ENCODE measurements around the gene ANKRD23. TPM values are rescaled to one million over a fixed set of nuclear protein-coding genes. Genes with fewer than 3 reads are reported as not detected.

Gene ANKRD23
- total and polyA plus RNA-seq, 2 of the 13 experiments (the other 11 are each of a cell fraction or from before 2014, with no cell fraction given) = 1.5 to 1.6 TPM

DNA sequence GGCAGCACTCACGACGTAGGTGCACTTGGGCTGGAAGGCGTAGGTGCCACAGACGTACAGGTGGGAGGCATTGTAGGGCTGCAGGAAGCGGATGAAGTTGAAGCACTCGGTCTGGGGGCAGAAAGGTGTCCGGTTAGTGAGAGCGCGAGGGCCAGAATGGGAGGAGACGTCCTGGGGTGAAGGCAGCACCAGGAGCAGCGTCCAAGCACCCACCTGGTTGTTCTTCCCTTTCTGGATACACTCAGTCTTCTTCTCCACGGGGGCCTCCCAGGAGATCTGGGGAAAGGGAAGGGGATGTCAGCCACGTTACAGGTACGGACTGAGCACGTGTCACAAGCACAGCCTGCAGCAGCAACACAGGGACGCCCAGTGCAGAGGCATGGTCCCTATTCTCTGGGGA is 21.8 kb upstream of the ANKRD23 start:
- Histone ChIP-seq H4K20me1 (ENCODE audit: insufficient read depth, low read length) (no peaks in the 10 kb centered on the region), H3K9ac (ENCODE audit: insufficient read depth, low read depth, low read length) (no peak overlapping the region), H3K4me2 (ENCODE audit: low read depth, low read length) (no peak overlapping the region), H2AFZ (ENCODE audit: low read length) (no peak overlapping the region), H3K27ac (ENCODE audit: extremely low read length, insufficient read depth, low read length) (no peak overlapping the region), H3K79me2 (ENCODE audit: insufficient read depth, low read length) (peaks cover 23% of the 10 kb centered on the region), H3K4me3 (replicated peaks in 1 of 3; ENCODE audit: insufficient read depth in 1 of 3, low read depth in 2 of 3, low read length in 3 of 3) (no peak overlapping the region), H3K27me3 (ENCODE audit: control insufficient read depth in 1 of 2, insufficient read depth in 2 of 2, low read length in 2 of 2) (peaks cover 0 to 4% of the 10 kb centered on the region in 2 experiments; a peak in 2 of 5 replicates), H3K36me3 (replicated peaks in 1 of 2; ENCODE audit: control insufficient read depth in 1 of 2, insufficient read depth in 2 of 2, low read length in 2 of 2) (peaks cover 40 to 59% of the 10 kb centered on the region in 2 experiments), H3K4me1 (ENCODE audit: insufficient read depth, low read length) (peaks cover 45% of the 10 kb centered on the region), H3K9me3 (ENCODE audit: low read length) (no peaks in the 10 kb centered on the region)
- 96% methylated on average over 16 of the region's 16 CpGs for WGBS (ENCODE audit: low lambda C conversion rate)
- intact Hi-C loops (cut with micrococcal nuclease; ENCODE audit: unreplicated experiment) = no loop called here
- DNase-seq (ENCODE audit: low spot score) (no peak), ATAC-seq (no peak), FAIRE-seq (no peak)
- in situ Hi-C loops (cut with HindIII; ENCODE audit: extremely low pct_ligation_motif_present, low pct_unique_long_range_greater_than_20kb) = no loop called here
- TF ChIP-seq ATF6 (CRISPR knock-in tag; conservative IDR thresholded peaks at IDR 0.05) = no peak
- peak; percentile 51; the same call in 1 of the 2 replicates for TF ChIP-seq AKAP8 (CRISPR knock-in tag; IDR thresholded peaks at IDR 0.05)
- 0 out of 2 replicates have a peak, but pooled peaks have one; percentile 9 for TF ChIP-seq ZBTB38 (CRISPR knock-in tag; IDR thresholded peaks at IDR 0.05)
- POLR2A ChIA-PET = interaction anchor here (1.3 to 5.9 kb wide), 2 partner anchors 8 to 44 kb away, joined by 3 to 152 read pairs; partner anchors contain the start of gene ANKRD39
- no TSS peak for BruUV-seq (replicated peaks)
- CTCF ChIA-PET (ENCODE audit: low intra/inter-chr PET ratio, low total read pairs) = no interaction called here

DNA sequence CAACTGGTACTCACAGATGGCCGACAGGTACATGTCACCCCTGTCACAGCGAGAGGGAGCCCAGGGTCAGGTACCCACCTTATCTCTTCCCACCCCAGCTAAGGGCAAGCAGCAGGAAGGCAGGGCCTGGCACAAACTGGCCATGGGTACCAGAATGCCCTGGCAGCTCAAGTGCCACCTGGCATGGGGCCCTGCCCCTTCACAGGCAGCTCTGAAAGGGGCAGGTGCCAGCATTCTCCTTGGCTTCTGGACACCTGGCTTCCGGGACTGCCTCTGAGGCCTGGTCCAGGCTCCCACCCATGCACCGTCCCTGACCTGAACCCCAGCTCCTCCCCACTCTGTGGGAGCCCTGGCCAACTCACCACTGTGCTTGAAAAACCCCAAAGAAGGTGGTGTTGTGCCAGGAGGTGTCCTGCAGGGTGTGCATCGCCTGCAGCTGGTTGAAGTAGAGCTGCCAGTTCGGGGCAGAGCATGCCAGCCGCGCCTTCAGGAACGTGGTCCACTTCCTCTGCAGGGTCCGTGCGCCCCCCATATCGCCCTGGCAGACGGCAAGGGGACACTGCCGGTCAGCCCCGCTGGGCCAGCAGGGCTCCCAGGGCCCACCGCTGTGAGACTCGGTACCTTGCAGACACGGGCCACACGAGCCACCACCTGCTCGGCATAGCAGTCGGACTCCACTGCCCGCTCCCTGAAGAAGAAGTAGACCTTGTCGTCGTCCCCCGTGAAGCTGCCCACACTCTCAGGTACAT is 20.7 kb upstream of the ANKRD23 start:
- H3K4me1 ChIP-seq (ENCODE audit: insufficient read depth, low read length) = peaks cover 41% of the 10 kb centered on the region
- no peaks in the 10 kb centered on the region for H3K27me3 ChIP-seq (ENCODE audit: control insufficient read depth in 1 of 2, insufficient read depth in 2 of 2, low read length in 2 of 2)
- intact Hi-C loops (cut with micrococcal nuclease; ENCODE audit: unreplicated experiment) = no loop called here
- no peak overlapping the region for H3K9ac ChIP-seq (ENCODE audit: insufficient read depth, low read depth, low read length)
- 100% methylated on average over 17 of the region's 25 CpGs for WGBS (ENCODE audit: low lambda C conversion rate)
- in situ Hi-C loops (cut with HindIII; ENCODE audit: extremely low pct_ligation_motif_present, low pct_unique_long_range_greater_than_20kb) = no loop called here
- peaks cover 23% of the 10 kb centered on the region for H3K79me2 ChIP-seq (ENCODE audit: insufficient read depth, low read length)
- ChIA-PET CTCF (ENCODE audit: low intra/inter-chr PET ratio, low total read pairs) (no interaction called here), POLR2A (interaction anchor here (0.9 kb wide), 1 partner anchor 47 kb away, joined by 3 read pairs; no protein-coding TSS in a partner anchor)
- DNase-seq (ENCODE audit: low spot score) = no peak
- H3K4me3 ChIP-seq (replicated peaks in 1 of 3; ENCODE audit: insufficient read depth in 1 of 3, low read depth in 2 of 3, low read length in 3 of 3) = no peak overlapping the region
- ATAC-seq = no peak
- H3K9me3 ChIP-seq (ENCODE audit: low read length) = no peaks in the 10 kb centered on the region
- FAIRE-seq = no peak
- H3K4me2 ChIP-seq (ENCODE audit: low read depth, low read length) = no peak overlapping the region
- no peaks in the 10 kb centered on the region for H4K20me1 ChIP-seq (ENCODE audit: insufficient read depth, low read length)
- H3K27ac ChIP-seq (ENCODE audit: extremely low read length, insufficient read depth, low read length) = no peak overlapping the region
- BruUV-seq (replicated peaks) = no TSS peak
- peaks cover 44 to 66% of the 10 kb centered on the region in 2 experiments for H3K36me3 ChIP-seq (replicated peaks in 1 of 2; ENCODE audit: control insufficient read depth in 1 of 2, insufficient read depth in 2 of 2, low read length in 2 of 2)
- H2AFZ ChIP-seq (ENCODE audit: low read length) = no peak overlapping the region
- TF ChIP-seq HIC2 (CRISPR knock-in tag; IDR thresholded peaks at IDR 0.05; ENCODE audit: low read depth) (0 out of 2 replicates have a peak, but pooled peaks have one; percentile 25), NR2F1 (CRISPR knock-in tag; IDR thresholded peaks at IDR 0.05) (no peak), ZXDC (CRISPR knock-in tag; IDR thresholded peaks at IDR 0.05) (no peak), ZFP62 (CRISPR knock-in tag; IDR thresholded peaks at IDR 0.05) (no peak), ZNF253 (CRISPR knock-in tag; IDR thresholded peaks at IDR 0.05; ENCODE audit: borderline replicate concordance) (no peak), RBFOX2 (IDR thresholded peaks at IDR 0.05; ENCODE audit: low read depth, low read length) (peak; percentile 74), ZNF746 (CRISPR knock-in tag; IDR thresholded peaks at IDR 0.05) (no peak)

All from HepG2 (cell line).